Frontal cortex (tissue), 1 donor: Measurements from ENCODE around the gene BACE2. TPM values are rescaled to one million over a fixed set of nuclear protein-coding genes. Genes with fewer than 3 reads are reported as not detected.

Experiments used
- small RNA-seq: library from RNA; depleted of rRNA; stranded (forward); fragments of <200 nt; gene quantifications from one replicate; pipeline ENCODE3, GENCODE V24; 2014
- total RNA-seq: library from RNA; depleted of rRNA; stranded (reverse); fragments of >200 nt; gene quantifications from one replicate; pipeline ENCODE4 v1.2.3, GENCODE V29; 2014

Gene BACE2
- total RNA-seq, 1 donor from 2014 or later: 10.2 TPM

Small RNA genes within 50 kb of the gene (small RNA-seq; reads per million reads assigned to genes)
- gene MIR3197: not detected

Other genes with a start within 250 kb of the BACE2 start
- not detected for gene FAM3B, start 148.6 kb downstream of the BACE2 start, total RNA-seq
- gene MX2, start 193.9 kb downstream of the BACE2 start, total RNA-seq: 0.41 TPM